Heart right ventricle (tissue), 16 donors: ENCODE data around the gene ZFAND3. TPM values are rescaled to one million over a fixed set of nuclear protein-coding genes. Genes with fewer than 3 reads are reported as not detected.
A peak's percentile ranks its signal among the peaks of the same experiment; 100 is the strongest.

Experiments
- ATAC-seq, 8 donors: fragments of 200-7000 bp; cut with Tn5 transposase; one replicate each; pipeline ENCODE4 v1.9.1; 2020; ENCODE audit warnings: mild to moderate bottlenecking in 8 of 8, moderate library complexity in 8 of 8, moderate number of reproducible peaks in 1 of 8
- DNase-seq, 2 donors: peaks; one replicate each; pipeline ENCODE4 v3.0.0-alpha.2; 2020
- H3K27ac ChIP-seq, 10 donors: fragments of 200-600 bp; sonication (generic) in 2 of 10; one replicate each; pipeline versions ENCODE4 v1.5.0 to v1.8.0; 2020 to 2022; ENCODE audit warnings: mild to moderate bottlenecking in 3 of 10
- H3K27me3 ChIP-seq, 7 donors: fragments of 200-600 bp; one replicate each; pipeline ENCODE4 v1.8.0; 2021 to 2022; ENCODE audit warnings: mild to moderate bottlenecking in 2 of 7
- H3K36me3 ChIP-seq, 9 donors: fragments of 200-600 bp; sonication (generic) in 1 of 9; one replicate each; pipeline versions ENCODE4 v1.5.0 to v1.8.0; 2020 to 2022; ENCODE audit warnings: mild to moderate bottlenecking in 2 of 9
- H3K4me1 ChIP-seq, 9 donors: fragments of 200-600 bp; sonication (generic) in 1 of 9; one replicate each; pipeline versions ENCODE4 v1.5.0 to v1.8.0; 2020 to 2022; ENCODE audit warnings: mild to moderate bottlenecking in 4 of 9
- H3K4me3 ChIP-seq, 10 donors: fragments of 200-600 bp; sonication (generic) in 2 of 10; one replicate each; pipeline versions ENCODE4 v1.5.0 to v1.8.0; 2020 to 2022; ENCODE audit warnings: mild to moderate bottlenecking in 7 of 10, moderate library complexity in 2 of 10
- H3K9me3 ChIP-seq, 11 donors: fragments of 200-600 bp in 10 of 11; sonication (generic) in 2 of 11; one replicate each; pipeline versions ENCODE4 v1.5.0 to v1.8.0; 2013 to 2022; ENCODE audit warnings: mild to moderate bottlenecking in 2 of 11, control low read depth in 1 of 11, moderate library complexity in 1 of 11
- CTCF ChIP-seq, 9 donors: fragments of 200-600 bp; sonication (generic) in 2 of 9; IDR thresholded peaks; one replicate each; pipeline versions ENCODE4 v1.5.0 to v1.8.0; 2021 to 2022; ENCODE audit warnings: antibody characterized with exemption in 9 of 9, mild to moderate bottlenecking in 5 of 9, moderate library complexity in 1 of 9
- WGBS, 2 donors: extraction: QIAGEN DNeasy Blood & Tissue Kit; methylation state at CpG; one replicate each; pipeline ENCODE4 v1.1.7; 2013; ENCODE audit warnings: inconsistent platforms in 1 of 2; 5-methylcytosine and 5-hydroxymethylcytosine counted together
- intact Hi-C, 10 donors: fragments of 100-400 bp; cut with DNase I; formaldehyde crosslinking; loops; one replicate each; pipeline versions ENCODE4 v1.11.1 to v1.14.2; 2022
- polyA plus RNA-seq, 2 donors: library from polyadenylated mRNA; stranded (reverse); fragments of 200-250 nt; gene quantifications; one replicate each; pipeline ENCODE4 v1.2.3, GENCODE V29; 2013
- total RNA-seq, 10 donors: library from RNA; stranded (reverse); fragmentation: NEBNext Ultra II Directional in 3 of 10; extraction: Animal tissue kit (Norgen Biotek cat#: 25700) in 3 of 10; gene quantifications; one replicate each; pipeline versions ENCODE4 v1.2.1 to v1.2.4, GENCODE V29; 2021 to 2023
- donor health status: Arrhythmogenic right ventricular cardiomyopathy.
- donor health status: ischemic (EF 13 %, LVEDD 7.1; RV severe dilation, severe dysfunction).
- donor health status: healthy with polysubstance abuse.
- donor health status: DM: no; HTN: yes; CAD: no.
- donor health status: DM: no; HTN: no; CAD: no.
- donor health status: ischemic (EF 25% LVEDD 6.9; RV normal size, moderate dysfunction).
- donor health status: ischemic (EF 25% LVEDD 5.7; RV mildly dilated, moderate dysfunction).
- donor health status: healthy.
- donor health status: DM: yes; HTN: yes; CAD: no.
- donor health status: Ischemic cardiomyopathy.
- donor health status: ischemic (EF 35%, LVEDD 5.7; RV mildly dilated, moderate dysfunction).
- donor health status: nonischemic (EF 11% LVEDD 7.7; RV severe dilation, severe dysfunction).
- donor health status: DM: yes; HTN: yes; CAD: no.
- donor health status: PGD.
- donor health status: ischemic (EF 29% LVEDD 5.4; RV normal size, mild dysfunction).
- donor health status: nonischemic (EF 23%, LVEDD 6.1; RV moderate dilation, normal function).

Gene ZFAND3
- total and polyA plus RNA-seq, 12 donors = 24.4 to 123 (median 105) TPM

- no peak overlapping the region for H3K4me3 ChIP-seq
- no peak overlapping the region for H3K27ac ChIP-seq
- TF ChIP-seq CTCF (IDR thresholded peaks at IDR 0.05) = no peak
- peaks cover 0 to 4% (median 0%) of the 10 kb centered on the region in 9 donors for H3K36me3 ChIP-seq
- intact Hi-C loops = no loop called here
- peaks cover 0 to 18% (median 3%) of the 10 kb centered on the region in 11 donors for H3K9me3 ChIP-seq
- ATAC-seq = no peak
- no peaks in the 10 kb centered on the region for H3K27me3 ChIP-seq
- DNase-seq = no peak
- peaks cover 6 to 83% (median 82%) of the 10 kb centered on the region in 9 donors for H3K4me1 ChIP-seq
- 60 to 63% methylated on average over 2 of the region's 2 CpGs for WGBS, 2 donors
Measured at GRCh38 chr6:37830225-37830624, 10.7 kb downstream of the ZFAND3 start.

DNA sequence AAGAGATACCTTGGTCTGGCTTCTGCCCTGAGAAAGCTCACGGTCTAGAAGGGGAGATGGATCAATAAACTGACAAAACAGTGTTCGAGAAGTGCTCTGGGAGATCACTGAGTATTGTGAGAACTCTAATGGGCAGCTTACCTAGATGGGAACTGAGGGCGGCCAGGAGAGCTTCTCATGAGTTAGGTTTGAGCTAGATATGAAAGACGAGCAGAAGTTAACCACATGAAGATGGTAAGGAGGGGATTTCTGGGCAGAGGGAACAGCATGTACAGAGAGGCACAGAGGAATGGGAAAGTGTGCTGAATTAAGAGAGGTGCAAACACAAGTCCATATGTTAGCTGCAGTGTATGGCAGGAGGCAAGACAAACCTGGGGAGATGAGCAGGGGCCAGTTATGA is 11.9 kb downstream of the ZFAND3 start:
- intact Hi-C loops = no loop called here
- DNase-seq (no peak), ATAC-seq (no peak)
- H3K27me3 ChIP-seq = no peaks in the 10 kb centered on the region
- 90 to 92% methylated on average over 4 of the region's 4 CpGs for WGBS, 2 donors
- peaks cover 0 to 18% (median 3%) of the 10 kb centered on the region in 11 donors for H3K9me3 ChIP-seq
- TF ChIP-seq CTCF (IDR thresholded peaks at IDR 0.05) = no peak
- H3K4me1 ChIP-seq = peaks cover 6 to 75% (median 69%) of the 10 kb centered on the region in 9 donors
- H3K4me3 ChIP-seq = no peak overlapping the region
- no peak overlapping the region for H3K27ac ChIP-seq
- H3K36me3 ChIP-seq = peaks cover 0 to 4% (median 0%) of the 10 kb centered on the region in 9 donors

- intact Hi-C loops = no loop called here
- peaks cover 0 to 62% (median 25%) of the 10 kb centered on the region in 9 donors for H3K4me1 ChIP-seq
- no peak overlapping the region for H3K27ac ChIP-seq
- no peaks in the 10 kb centered on the region for H3K27me3 ChIP-seq
- peaks cover 0 to 11% (median 0%) of the 10 kb centered on the region in 9 donors for H3K36me3 ChIP-seq
- no peak for TF ChIP-seq CTCF (IDR thresholded peaks at IDR 0.05)
- ATAC-seq = no peak
- DNase-seq = no peak
- peaks cover 0 to 18% (median 3%) of the 10 kb centered on the region in 11 donors for H3K9me3 ChIP-seq
- WGBS, 2 donors = 90 to 92% methylated on average over 2 of the region's 2 CpGs
- H3K4me3 ChIP-seq = no peak overlapping the region
Measured at GRCh38 chr6:37835923-37836322, 16.4 kb downstream of the ZFAND3 start.

GRCh38 chr6:37838219-37838921 is 18.8 kb downstream of the ZFAND3 start:
- H3K27me3 ChIP-seq = no peaks in the 10 kb centered on the region
- DNase-seq (no peak), ATAC-seq (peak in 1 of 8 donors; percentile 41)
- H3K4me1 ChIP-seq = peaks cover 0 to 48% (median 3%) of the 10 kb centered on the region in 9 donors
- H3K27ac ChIP-seq = no peak overlapping the region
- no peak overlapping the region for H3K4me3 ChIP-seq
- WGBS, 2 donors = 93 to 96% methylated on average over 3 of the region's 3 CpGs
- TF ChIP-seq CTCF (IDR thresholded peaks at IDR 0.05) = no peak
- peaks cover 0 to 7% (median 0%) of the 10 kb centered on the region in 9 donors for H3K36me3 ChIP-seq
- H3K9me3 ChIP-seq = peaks cover 0 to 18% (median 3%) of the 10 kb centered on the region in 11 donors
- intact Hi-C loops = no loop called here
